Thyroid gland (tissue), 4 donors: Measurements from ENCODE around the gene CSNK1A1. TPM values are rescaled to one million over a fixed set of nuclear protein-coding genes. Genes with fewer than 3 reads are reported as not detected.
"Not testable (repeated sequence)": the region's sequence is repeated elsewhere in the genome, so short reads cannot be mapped to it uniquely, and the experiment has no call there.

ENCODE experiments used
- DNase-seq, 2 donors: peaks; one replicate each; pipeline ENCODE4 v3.0.0-alpha.2; 2019
- H3K27ac ChIP-seq, 3 donors: fragments of 200-600 bp; sonication (generic); 1 replicate in 2 of 3; 2 replicates in 1 of 3; pipeline ENCODE4 v1.5.1; 2016 to 2019; ENCODE audit warnings: mild to moderate bottlenecking in 1 of 3, moderate library complexity in 1 of 3
- H3K27me3 ChIP-seq: fragments of 200-600 bp; sonication (generic); one replicate; pipeline ENCODE4 v1.5.1; 2019
- H3K36me3 ChIP-seq, 2 donors: fragments of 200-600 bp; sonication (generic); one replicate each; pipeline ENCODE4 v1.5.1; 2016 to 2019
- H3K4me1 ChIP-seq, 2 donors: fragments of 200-600 bp; sonication (generic); one replicate each; pipeline ENCODE4 v1.5.1; 2017 to 2019
- H3K4me3 ChIP-seq, 3 donors: fragments of 200-600 bp; sonication (generic); replicated peaks in 1 of 3; 1 replicate in 2 of 3; 2 replicates in 1 of 3; pipeline ENCODE4 v1.5.1; 2016; ENCODE audit warnings: mild to moderate bottlenecking in 1 of 3
- H3K9me3 ChIP-seq: fragments of 200-600 bp; sonication (generic); one replicate; pipeline ENCODE4 v1.5.1; 2017
- CTCF ChIP-seq, 6 experiments: fragments of 200-600 bp in 3 of 6; fragments of 450-650 bp in 3 of 6; sonication (generic) in 3 of 6; IDR thresholded peaks; one replicate each; pipeline ENCODE4 v1.5.1; 2016 to 2019; ENCODE audit warnings: antibody characterized with exemption in 6 of 6, mild to moderate bottlenecking in 2 of 6, inconsistent platforms in 1 of 6, moderate library complexity in 1 of 6
- POLR2A ChIP-seq, 2 donors: fragments of 450-650 bp; IDR thresholded peaks; one replicate each; pipeline ENCODE4 v1.6.1; 2017; ENCODE audit warnings: antibody characterized with exemption in 2 of 2, mild to moderate bottlenecking in 2 of 2, moderate library complexity in 1 of 2
- WGBS, 2 donors: methylation state at CpG; one replicate each; pipeline ENCODE4 v1.1.5; 2017; 5-methylcytosine and 5-hydroxymethylcytosine counted together
- intact Hi-C: fragments of 100-400 bp; cut with DNase I; formaldehyde crosslinking; loops from one replicate; pipeline ENCODE4 v1.15.1; 2023
- total RNA-seq, 4 donors: library from RNA; depleted of rRNA; stranded (reverse); fragments of >200 nt; gene quantifications; one replicate each; pipeline ENCODE4 v1.2.3, GENCODE V29; 2016

Gene CSNK1A1
- total RNA-seq, 4 donors from 2014 or later = 183 to 262 (median 202) TPM

- DNase-seq = no peak
- Histone ChIP-seq H3K4me3 (no peak overlapping the region), H3K27ac (no peak overlapping the region), H3K27me3 (no peaks in the 10 kb centered on the region), H3K4me1 (peaks cover 43 to 66% of the 10 kb centered on the region in 2 donors), H3K36me3 (peaks cover 3 to 6% of the 10 kb centered on the region in 2 donors), H3K9me3 (no peaks in the 10 kb centered on the region)
- TF ChIP-seq CTCF (IDR thresholded peaks at IDR 0.05) (no peak), POLR2A (IDR thresholded peaks at IDR 0.05) (no peak)
- intact Hi-C loops = no loop called here
- WGBS, 2 donors = 95% methylated on average over 15 of the region's 15 CpGs
Observed at GRCh38 chr5:149521739-149522685, 29.2 kb downstream of the CSNK1A1 start.

GRCh38 chr5:149519601-149520000, 31.6 kb downstream of the CSNK1A1 start:
- Histone ChIP-seq H3K27ac (no peak overlapping the region), H3K4me1 (peaks cover 33 to 55% of the 10 kb centered on the region in 2 donors), H3K4me3 (no peak overlapping the region), H3K27me3 (no peaks in the 10 kb centered on the region), H3K9me3 (no peaks in the 10 kb centered on the region), H3K36me3 (peaks cover 3 to 6% of the 10 kb centered on the region in 2 donors)
- intact Hi-C loops = no loop called here
- no peak for DNase-seq
- TF ChIP-seq POLR2A (IDR thresholded peaks at IDR 0.05) = no peak
- TF ChIP-seq CTCF (IDR thresholded peaks at IDR 0.05) = no peak

- Histone ChIP-seq H3K36me3 (peaks cover 3 to 6% of the 10 kb centered on the region in 2 donors), H3K4me3 (no peak overlapping the region), H3K27ac (peak overlapping the region in 2 of 3 donors; percentile 28 to 40), H3K27me3 (no peaks in the 10 kb centered on the region), H3K9me3 (no peaks in the 10 kb centered on the region), H3K4me1 (peaks cover 33 to 55% of the 10 kb centered on the region in 2 donors)
- DNase-seq = no peak
- TF ChIP-seq POLR2A (IDR thresholded peaks at IDR 0.05) = no peak
- no peak for TF ChIP-seq CTCF (IDR thresholded peaks at IDR 0.05)
- 23 to 31% methylated on average over 3 of the region's 3 CpGs for WGBS, 2 donors
- intact Hi-C loops = no loop called here
Observed at GRCh38 chr5:149518620-149519019, 32.6 kb downstream of the CSNK1A1 start.

GRCh38 chr5:149517461-149518122, 33.6 kb downstream of the CSNK1A1 start:
- WGBS, 2 donors = 36 to 50% methylated on average over 5 of the region's 5 CpGs
- Histone ChIP-seq H3K27me3 (no peaks in the 10 kb centered on the region), H3K4me1 (peaks cover 33 to 51% of the 10 kb centered on the region in 2 donors), H3K9me3 (no peaks in the 10 kb centered on the region), H3K36me3 (no peaks in the 10 kb centered on the region), H3K4me3 (no peak overlapping the region), H3K27ac (peak overlapping the region in 2 of 3 donors; percentile 28 to 40)
- intact Hi-C loops = no loop called here
- no peak for TF ChIP-seq POLR2A (IDR thresholded peaks at IDR 0.05)
- no peak for TF ChIP-seq CTCF (IDR thresholded peaks at IDR 0.05)
- DNase-seq = no peak

GRCh38 chr5:149514512-149514911, 36.7 kb downstream of the CSNK1A1 start:
- TF ChIP-seq CTCF (IDR thresholded peaks at IDR 0.05) (no peak), POLR2A (IDR thresholded peaks at IDR 0.05) (no peak)
- no peak overlapping the region for H3K27ac ChIP-seq
- H3K4me3 ChIP-seq = no peak overlapping the region
- H3K27me3 ChIP-seq = no peaks in the 10 kb centered on the region
- H3K36me3 ChIP-seq = peaks cover 2 to 21% of the 10 kb centered on the region in 2 donors
- no peaks in the 10 kb centered on the region for H3K9me3 ChIP-seq
- 91 to 94% methylated on average over 1 of the region's 1 CpG for WGBS, 2 donors
- intact Hi-C loops = no loop called here
- no peak for DNase-seq
- H3K4me1 ChIP-seq = peaks cover 25 to 32% of the 10 kb centered on the region in 2 donors

GRCh38 chr5:149513372-149513947, 37.8 kb downstream of the CSNK1A1 start:
- H3K27ac ChIP-seq, intact Hi-C loops, DNase-seq, H3K4me3 ChIP-seq, H3K27me3 ChIP-seq, H3K9me3 ChIP-seq: not testable (repeated sequence)
- Histone ChIP-seq H3K36me3 (peaks cover 13 to 32% of the 10 kb centered on the region in 2 donors), H3K4me1 (peaks cover 17 to 22% of the 10 kb centered on the region in 2 donors)
- 92 to 94% methylated on average over 11 of the region's 11 CpGs for WGBS, 2 donors
